HG03103 (cell line): ENCODE measurements around the gene PIK3CD.
"Not testable (repeated sequence)": the region's sequence is repeated elsewhere in the genome, so short reads cannot be mapped to it uniquely, and the experiment has no call there.

Experiments used
- ATAC-seq: cut with Tn5 transposase; IDR thresholded peaks from one replicate; pipeline ENCODE4 v1.9.1; 2021; ENCODE audit warnings: low read depth; ENCODE audit not compliant: unreplicated experiment

Gene PIK3CD

DNA sequence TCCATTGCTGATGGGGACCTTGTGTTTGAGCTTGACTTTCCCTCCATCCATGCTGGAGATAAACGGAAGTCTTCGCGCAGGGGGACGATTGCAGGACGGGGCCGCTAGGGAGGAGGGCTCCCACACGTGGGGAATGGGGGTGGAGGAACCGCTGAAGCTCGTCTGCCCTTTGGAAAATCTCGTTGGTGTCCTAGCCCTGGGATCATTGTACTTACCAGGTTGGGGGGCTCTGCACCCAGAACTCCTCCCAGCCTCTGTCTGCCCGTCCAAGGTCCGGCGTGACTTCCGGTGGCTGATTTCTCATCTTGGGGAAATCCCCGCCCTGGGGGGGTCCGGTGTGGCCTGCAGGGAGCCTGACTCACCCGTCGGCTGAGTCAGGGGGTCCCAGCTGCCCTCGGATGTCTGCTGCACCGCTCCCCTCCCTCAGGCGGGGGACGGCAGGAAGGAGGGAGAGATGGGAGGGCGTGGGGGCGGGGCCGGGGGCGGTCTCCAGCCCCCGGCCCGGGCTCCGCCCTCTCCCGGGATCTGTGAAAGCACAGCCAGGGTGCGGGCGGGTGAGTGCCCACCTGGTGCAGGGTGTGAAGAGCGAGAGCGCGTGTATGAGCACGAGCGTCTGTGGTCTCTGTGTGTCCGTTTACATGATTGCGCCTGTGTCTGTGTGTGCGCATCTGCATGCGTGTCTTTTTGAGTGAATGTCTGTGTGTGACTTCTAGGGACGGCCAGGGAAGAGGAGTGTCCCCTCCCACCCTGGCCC is 35.8 kb downstream of the PIK3CD start:
- no peak for ATAC-seq

DNA sequence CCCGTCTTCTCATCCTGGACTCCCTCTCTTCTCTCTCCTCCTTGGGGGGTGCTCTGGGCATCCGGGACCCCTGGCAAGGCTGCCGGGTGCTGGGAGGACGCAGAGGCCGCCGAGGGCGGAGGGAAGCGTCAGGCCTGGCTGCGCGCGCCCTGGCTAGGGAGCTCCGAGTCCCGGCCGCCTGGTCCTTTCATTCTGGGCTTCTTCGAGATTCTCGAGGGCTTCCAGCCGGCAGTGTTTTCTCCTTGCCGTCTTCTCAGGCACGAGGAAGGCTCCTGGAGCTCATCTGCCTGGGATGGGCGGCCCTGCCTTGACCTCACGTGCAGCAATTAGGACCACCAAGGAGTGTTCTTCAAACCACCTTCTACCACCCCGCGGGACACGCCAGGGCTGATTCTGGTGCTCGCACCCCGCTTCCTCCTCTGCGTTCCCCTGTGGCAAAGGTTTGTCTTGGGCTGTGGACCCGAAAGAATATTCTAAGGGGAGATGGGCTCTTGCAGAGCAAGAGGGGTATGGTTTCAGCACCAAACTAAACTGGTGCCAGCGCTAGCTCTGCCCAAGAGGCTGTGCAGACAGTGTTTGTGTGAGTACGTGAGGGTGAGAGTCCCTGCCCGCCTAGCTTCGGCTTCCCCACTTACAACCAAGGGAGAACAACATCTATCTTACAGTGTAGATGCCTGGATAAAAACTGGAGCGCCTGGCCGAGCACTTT is 36.5 kb downstream of the PIK3CD start:
- ATAC-seq, result no peak

DNA sequence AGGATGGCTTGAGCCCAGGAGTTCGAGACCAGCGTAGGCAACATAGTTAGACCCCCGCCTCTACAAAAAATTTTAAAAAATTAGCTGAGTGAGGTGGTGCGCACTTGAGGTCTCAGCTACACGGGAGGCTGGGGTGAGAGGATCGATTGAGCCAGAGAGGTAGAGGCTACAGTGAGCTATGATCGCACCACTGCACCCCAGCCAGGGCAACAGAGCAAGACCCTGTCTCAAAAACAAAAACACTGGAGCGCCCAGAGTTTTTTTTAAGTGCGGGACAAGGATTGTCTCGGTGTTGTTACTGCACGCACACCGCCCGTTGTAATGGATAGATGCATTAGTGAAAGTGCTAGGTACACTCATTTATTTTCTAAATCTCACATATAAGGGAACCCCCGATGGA is 37.1 kb downstream of the PIK3CD start:
- no peak for ATAC-seq

DNA sequence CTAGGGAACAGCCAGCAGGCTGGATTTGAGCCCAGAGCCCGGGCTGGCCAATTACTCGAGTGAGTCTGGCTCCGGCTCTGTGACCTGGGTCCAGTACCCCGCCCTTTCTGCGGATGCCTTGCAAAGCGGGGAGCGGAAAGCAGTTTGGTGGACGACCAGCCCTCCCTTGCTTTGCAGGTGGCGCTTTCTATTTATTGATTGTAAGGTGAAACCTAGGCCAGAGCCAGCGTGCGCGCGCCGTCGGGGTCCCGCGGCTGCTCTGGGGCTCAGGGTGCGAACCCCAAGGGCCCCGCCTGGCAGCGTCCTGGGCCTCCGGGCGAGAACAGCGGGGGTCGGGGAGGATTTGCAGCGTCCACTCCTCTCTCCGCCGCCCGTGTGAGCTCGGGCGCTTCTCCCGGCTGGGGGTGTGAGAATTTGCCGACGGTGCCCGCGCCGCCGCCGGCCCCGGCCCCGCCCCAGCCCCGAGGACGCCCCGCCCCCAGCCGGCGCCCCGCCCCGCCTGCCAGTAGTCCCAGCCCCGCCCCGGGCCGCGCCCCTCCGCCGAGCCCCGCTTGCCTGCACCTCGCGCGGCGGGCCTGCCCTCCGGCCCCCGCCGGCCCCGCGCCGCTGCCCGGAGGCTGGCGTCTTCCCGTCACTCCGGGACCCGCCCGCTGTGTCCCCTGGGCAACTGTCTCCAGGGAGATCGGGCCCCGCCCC is 37.6 kb downstream of the PIK3CD start:
- ATAC-seq, result peak; percentile 41

GRCh38 chr1:9689971-9690381 is 38.4 kb downstream of the PIK3CD start:
- no peak for ATAC-seq

DNA sequence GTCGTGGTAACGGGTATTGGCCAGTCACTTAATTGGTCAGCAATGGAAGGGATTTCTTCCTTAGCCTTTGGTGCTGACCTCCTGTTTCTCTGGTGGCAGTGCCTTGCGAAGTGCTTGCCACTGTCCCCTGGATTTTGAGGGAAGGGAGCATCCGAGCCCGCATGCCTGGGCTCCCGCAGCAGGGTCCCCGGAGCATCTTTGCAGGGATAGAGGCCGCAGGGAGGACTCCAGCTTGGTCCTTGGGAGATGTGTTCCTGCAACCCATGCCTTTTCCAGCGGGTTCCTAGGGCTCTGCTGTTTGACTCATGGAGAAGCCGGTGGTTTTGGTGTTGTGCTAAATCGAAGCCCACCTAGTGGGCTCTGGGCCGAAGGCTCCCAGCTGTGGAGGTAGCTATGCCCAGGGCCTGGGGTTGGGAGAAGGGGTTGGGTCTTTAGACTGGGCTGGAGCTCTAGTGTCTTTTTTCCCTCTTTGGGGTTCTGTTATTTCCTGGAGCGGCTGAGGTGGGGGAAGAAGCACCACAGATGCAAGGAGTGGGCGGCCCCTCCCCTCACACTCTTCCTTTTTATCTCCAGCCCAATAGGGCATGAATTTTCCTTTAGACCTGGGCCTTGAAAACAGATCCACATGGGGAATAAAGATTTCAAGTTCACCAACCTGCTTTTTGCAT is 39.0 kb downstream of the PIK3CD start:
- no peak for ATAC-seq

DNA sequence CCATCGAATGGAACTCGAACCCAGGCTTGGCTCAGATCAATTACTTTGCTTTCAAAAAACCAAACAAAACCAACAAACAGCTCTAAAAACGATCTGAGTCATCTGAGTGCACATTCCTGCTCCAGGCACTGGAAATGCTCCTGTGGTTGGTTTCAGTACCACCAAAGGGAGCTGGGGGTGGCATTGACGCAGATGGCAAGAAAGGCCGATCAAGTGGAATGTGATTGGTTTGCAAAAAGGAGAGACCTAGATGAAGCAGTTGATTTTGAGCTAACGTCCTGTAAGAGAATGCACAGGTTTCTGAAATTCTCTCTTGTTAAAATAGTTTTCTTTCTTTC is 39.5 kb downstream of the PIK3CD start:
- no peak for ATAC-seq

DNA sequence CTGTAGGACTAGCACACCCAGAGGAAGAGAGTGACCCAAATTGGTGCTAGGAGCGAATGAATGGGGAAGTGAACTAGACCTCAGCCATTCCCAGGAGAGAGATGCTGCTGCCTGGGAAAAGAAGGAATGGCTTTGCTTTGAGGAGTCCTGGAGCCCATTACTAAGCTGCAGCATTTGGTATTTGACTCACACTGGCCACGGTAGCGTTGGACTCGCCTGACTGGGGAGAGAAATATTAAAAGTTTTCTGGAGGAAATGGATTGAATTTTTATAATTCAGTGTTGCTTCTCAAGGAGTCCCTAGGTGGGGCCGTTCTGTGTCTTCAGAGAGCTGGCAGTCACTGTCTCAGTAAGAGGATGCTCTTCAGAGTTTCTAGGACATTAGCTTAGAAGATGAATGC is 40.2 kb downstream of the PIK3CD start:
- ATAC-seq, result no peak

- ATAC-seq, result no peak
Measured at GRCh38 chr1:9696793-9697192, 45.3 kb downstream of the PIK3CD start.

DNA sequence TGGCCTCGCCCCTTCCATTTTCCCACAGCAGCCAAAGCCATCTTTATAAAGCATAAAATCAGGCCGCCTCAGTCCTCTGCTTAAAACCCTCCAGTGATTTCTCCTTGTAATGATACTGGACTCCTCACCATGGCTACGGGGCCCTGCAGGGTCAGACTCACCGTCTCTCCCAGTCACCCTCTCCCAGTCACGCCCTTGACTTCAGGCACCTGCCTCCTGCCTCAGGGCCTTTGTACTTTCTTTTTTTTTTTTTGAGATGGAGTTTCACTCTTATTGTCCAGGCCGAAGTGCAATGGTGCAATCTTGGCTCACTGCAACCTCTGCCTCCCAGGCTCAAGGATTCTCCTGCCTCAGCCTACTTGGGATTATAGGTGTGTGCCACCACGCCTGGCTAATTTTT is 47.8 kb downstream of the PIK3CD start:
- no peak for ATAC-seq

DNA sequence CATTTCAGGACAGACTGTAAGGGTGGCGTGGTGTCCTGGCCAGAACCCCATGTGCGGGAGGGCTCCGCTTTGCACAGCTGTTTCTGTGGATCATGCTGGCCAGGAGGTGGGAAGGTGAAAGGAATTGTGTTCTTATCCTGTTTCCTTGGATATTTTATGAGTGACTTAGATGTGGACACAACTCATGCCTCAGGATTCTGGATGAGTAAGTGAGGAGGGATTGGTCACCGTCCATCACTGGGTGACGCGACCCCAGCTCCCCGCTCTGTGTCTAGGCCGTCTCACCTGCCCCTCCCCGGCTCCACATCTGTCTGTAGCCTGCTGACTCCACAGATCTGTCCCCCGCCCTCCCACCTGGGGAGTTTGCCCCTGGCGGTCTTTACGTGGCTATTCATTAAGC is 48.8 kb downstream of the PIK3CD start:
- ATAC-seq, result no peak

GRCh38 chr1:9701665-9702064 is 50.1 kb downstream of the PIK3CD start:
- no peak for ATAC-seq

DNA sequence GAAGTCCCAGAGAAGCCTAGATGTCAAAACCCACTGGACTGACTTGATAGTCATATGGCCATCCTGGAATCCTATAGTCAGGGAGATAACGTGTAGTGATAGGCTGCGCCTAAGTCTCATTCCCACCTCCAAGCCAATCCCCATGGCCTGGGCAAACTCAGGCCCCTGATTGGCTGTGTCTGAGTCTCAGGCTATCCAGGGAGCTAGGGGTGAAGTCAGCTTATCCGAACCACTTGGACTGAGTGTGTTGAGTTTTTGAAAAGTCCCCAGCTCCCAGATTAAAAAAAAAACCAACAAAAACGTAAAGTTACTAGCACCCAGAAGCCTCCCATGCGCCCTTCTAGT is 51.6 kb downstream of the PIK3CD start:
- no peak for ATAC-seq

DNA sequence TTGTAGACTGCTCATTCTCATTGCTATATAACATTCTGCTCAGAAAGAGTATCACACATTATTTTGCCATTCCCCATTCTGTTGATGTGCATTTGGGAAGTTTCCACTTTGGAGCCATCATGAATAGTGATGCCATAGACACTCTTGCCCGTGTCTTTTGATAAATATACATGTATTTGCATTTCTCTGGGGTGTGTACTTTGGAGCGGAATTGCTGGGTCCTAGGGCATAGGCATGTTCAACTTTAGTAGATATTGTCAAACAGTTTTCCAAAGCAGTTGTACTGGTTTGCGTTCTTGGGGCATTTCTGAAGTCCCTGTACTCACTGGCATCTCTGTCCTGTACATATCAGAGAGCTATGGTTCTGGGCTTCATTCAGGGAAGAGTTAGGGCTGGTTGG is 52.1 kb downstream of the PIK3CD start:
- ATAC-seq, result no peak

- ATAC-seq, result no peak
Measured at GRCh38 chr1:9705337-9706093, 54.0 kb downstream of the PIK3CD start.

DNA sequence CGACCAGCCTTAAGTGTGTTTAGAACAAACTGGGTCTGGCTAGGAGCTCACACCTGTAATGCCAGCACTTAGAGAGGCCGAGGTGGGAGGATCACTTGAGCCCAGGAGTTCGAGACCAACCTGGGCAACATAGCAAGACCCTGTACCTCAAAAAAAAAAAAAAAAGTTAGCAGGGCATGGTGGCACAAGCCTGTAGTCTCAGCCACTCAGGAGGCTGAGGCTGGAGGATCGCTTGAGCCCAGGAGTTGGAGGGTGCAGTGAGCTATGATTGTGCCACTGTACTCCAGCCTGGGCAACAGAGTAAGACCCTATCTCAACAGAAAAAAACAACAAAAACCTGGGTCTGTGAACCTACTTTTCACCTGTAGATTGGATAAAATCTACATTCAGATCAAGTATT is 54.6 kb downstream of the PIK3CD start:
- no peak for ATAC-seq

DNA sequence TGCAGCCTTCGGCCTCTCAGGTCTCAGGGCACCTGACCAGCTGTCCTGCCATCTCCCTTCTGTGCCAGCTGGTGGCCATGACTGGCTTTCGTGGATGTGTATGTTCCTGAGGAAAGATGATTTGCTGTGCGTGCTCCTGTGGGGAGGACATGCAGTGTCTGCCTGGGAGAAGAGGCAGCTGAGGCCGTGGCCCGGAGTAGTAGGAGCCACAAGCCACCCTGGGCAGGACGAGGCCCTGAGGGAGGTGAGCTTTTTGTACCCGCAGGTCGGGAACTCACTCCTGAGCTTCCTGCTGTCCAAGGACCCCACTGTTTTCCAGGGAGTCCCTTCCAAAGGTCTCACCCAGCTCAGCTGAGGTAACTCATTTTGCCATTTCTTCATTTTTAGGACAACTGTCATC is 58.5 kb downstream of the PIK3CD start:
- no peak for ATAC-seq

DNA sequence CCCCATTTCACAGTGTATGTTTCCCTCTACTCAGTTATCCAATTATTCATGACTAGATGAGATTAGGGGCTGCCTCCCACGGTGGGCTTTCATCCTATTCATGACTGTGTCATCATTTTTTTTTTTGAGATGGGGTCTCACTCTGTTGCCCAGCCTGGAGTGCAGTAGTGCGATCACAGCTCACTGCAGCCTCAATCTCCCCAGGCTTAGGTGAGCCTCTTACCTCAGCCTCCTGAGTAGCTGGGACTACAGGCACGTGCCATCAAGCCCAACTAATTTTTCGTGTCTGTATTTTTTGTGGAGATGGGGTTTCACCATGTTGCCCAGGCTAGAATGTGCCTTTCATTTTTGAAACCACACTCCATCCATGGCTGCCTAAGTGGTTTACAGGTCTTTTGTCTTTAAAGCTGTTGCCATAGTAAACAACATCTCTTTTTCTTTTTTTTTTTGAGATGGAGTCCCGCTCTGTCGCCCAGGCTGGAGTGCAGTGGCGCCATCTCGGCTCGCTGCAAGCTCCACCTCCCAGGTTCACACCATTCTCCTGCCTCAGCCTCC is 60.0 kb downstream of the PIK3CD start:
- ATAC-seq, result no peak

DNA sequence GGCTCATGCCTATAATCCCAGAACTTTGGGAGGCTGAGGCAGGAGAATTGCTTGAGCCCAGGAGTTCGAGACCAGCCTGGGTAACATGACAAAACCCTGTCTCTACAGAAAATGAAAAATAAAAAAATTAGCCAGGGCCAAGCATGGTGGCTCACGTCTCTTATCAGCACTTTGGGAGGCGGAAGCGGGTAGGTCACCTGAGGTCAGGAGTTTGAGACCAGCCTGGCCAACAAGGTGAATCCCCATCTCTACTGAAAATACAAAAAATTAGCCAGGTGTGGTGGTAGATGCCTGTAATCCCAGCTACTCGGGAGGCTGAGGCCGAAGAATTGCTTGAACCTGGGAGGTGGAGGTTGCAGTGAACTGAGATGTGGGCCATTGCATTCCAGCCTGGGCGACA is 61.2 kb downstream of the PIK3CD start:
- ATAC-seq, result not testable (repeated sequence)

DNA sequence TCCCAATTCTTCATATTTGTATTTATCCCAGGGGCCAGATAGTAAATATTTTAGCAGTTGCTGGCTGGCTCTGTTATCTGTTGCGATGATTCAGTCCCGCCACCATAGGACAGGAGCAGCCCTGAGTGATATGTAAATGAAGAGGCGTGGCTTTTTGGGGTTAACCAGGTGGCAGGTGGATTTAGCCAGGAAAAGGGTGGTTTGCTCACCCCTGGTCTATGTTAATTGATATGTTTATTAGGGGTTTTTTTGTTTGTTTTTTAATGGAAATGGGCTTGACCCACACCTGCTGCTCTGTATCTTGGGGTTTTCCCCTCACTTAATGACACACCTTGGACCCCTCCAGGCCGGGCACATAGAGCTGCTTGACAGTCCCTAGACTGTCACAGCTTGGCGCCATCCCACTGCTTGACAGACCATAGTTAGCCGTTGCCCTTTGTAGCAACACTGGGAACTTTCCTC is 62.8 kb downstream of the PIK3CD start:
- ATAC-seq, result no peak
